ENCODE data around the gene RFX2. TPM values are rescaled to one million over a fixed set of nuclear protein-coding genes. Genes with fewer than 3 reads are reported as not detected.

Gene RFX2
- total and polyA plus RNA-seq, 9 of the 15 experiments (the other 6 are each of a cell fraction or from before 2014, with no cell fraction given) = 3.6 to 18.7 (median 8.7) TPM

DNA sequence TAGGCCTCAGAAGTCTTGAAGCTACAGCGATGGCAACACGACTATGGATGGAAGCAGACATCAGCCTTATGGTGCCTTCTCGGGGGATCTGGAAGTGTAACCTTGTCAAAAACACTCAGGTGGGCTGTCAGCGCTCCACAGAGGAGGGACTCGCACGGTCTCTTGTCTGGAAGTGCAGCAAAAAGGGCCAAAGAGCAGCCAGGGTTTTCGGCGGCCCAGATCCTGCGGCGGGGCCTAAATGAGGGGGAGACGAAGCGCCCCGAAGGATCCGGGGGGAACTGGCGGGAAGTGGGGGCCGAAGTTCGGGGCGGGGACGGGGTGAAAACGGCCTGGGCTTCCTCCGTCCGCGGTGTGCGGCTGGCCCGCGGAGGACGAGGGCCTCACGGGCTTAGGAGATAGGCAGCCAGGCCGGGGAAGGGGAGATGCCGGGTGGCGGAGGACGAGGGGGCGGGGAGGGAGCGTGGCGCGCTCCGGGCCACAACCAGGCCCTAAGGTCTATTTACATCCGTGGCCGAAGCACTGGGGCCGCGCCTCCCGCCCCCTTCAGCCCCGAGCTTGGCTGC, 133.0 kb downstream of the RFX2 start (continued):
- no peak for TF ChIP-seq REST (IDR thresholded peaks at IDR 0.05; ENCODE audit: borderline replicate concordance)
- no peak for TF ChIP-seq REST (CRISPR knock-in tag; IDR thresholded peaks at IDR 0.05; ENCODE audit: low read depth)
- no peak for TF ChIP-seq CCNT2 (IDR thresholded peaks at IDR 0.05; ENCODE audit: borderline replicate concordance, extremely low read depth, insufficient read length, low read depth, low read length)
- TF ChIP-seq SIN3A (IDR thresholded peaks at IDR 0.05; ENCODE audit: borderline replicate concordance in 2 of 2, control insufficient read depth in 1 of 2, low read depth in 2 of 2, low read length in 2 of 2) = peak in 1 of 2 experiments; percentile 52; a peak in 1 of 4 replicates
- no peak for TF ChIP-seq PRMT5 (CRISPR knock-in tag; IDR thresholded peaks at IDR 0.05)
- no peak for TF ChIP-seq ZNF695 (CRISPR knock-in tag; IDR thresholded peaks at IDR 0.05)
